GM23338 (cell line): ENCODE data around the gene DOCK2.

Source experiments
- CREB1 ChIP-seq: fragments of 250-450 bp; sonication (Bioruptor Pico); IDR thresholded peaks from 2 replicates; pipeline ENCODE4 v1.5.0; 2020; ENCODE audit warnings: low read depth, mild to moderate bottlenecking, moderate library complexity
- CTCF ChIP-seq, 2 experiments: fragments of 200-600 bp in 1 of 2; sonication (generic) in 1 of 2; conservative IDR thresholded peaks; 2 replicates each; pipeline versions ENCODE4 v1.5.1 to v1.6.1; 2016 to 2017; ENCODE audit warnings: antibody characterized with exemption in 2 of 2, low read depth in 2 of 2, mild to moderate bottlenecking in 2 of 2, moderate library complexity in 1 of 2
- ETS1 ChIP-seq: IDR thresholded peaks from 2 replicates; pipeline ENCODE4 v1.6.1; 2016; ENCODE audit warnings: antibody characterized with exemption
- EZH2 ChIP-seq: fragments of 200-600 bp; sonication (generic); IDR thresholded peaks from one replicate; pipeline ENCODE4 v1.8.0; 2017; ENCODE audit warnings: antibody characterized with exemption, mild to moderate bottlenecking, low read depth; ENCODE audit not compliant: unreplicated experiment
- EZH2phosphoT487 ChIP-seq: fragments of 200-600 bp; sonication (generic); IDR thresholded peaks from one replicate; pipeline ENCODE4 v1.8.1; 2018; ENCODE audit warnings: antibody characterized with exemption; ENCODE audit not compliant: unreplicated experiment
- JUNB ChIP-seq: IDR thresholded peaks from one replicate; pipeline ENCODE4 v1.6.1; 2016; ENCODE audit warnings: antibody characterized with exemption; ENCODE audit not compliant: unreplicated experiment
- POLR2AphosphoS5 ChIP-seq: IDR thresholded peaks from 2 replicates; pipeline ENCODE4 v1.6.1; 2016; ENCODE audit warnings: antibody characterized with exemption, low read depth
- REST ChIP-seq: IDR thresholded peaks from one replicate; pipeline ENCODE4 v1.6.1; 2018; ENCODE audit warnings: antibody characterized with exemption; ENCODE audit not compliant: unreplicated experiment
- ZNF114 ChIP-seq: fragments of 250-450 bp; sonication (Bioruptor Pico); IDR thresholded peaks from 2 replicates; pipeline ENCODE4 v1.5.0; 2020; ENCODE audit warnings: mild to moderate bottlenecking, moderate library complexity
- ZNF331 ChIP-seq: fragments of 250-450 bp; sonication (Bioruptor Pico); IDR thresholded peaks from 2 replicates; pipeline ENCODE4 v1.5.0; 2020; ENCODE audit warnings: low read depth, mild to moderate bottlenecking, moderate library complexity
- ZNF462 ChIP-seq: fragments of 250-450 bp; sonication (Bioruptor Pico); IDR thresholded peaks from 2 replicates; pipeline ENCODE4 v1.5.0; 2020; ENCODE audit warnings: mild to moderate bottlenecking, moderate library complexity

- TF ChIP-seq CTCF (conservative IDR thresholded peaks at IDR 0.05; ENCODE audit: low read depth in 2 of 2): no peak
- TF ChIP-seq JUNB: no peak
- no peak for TF ChIP-seq POLR2AphosphoS5
- no peak for TF ChIP-seq EZH2
- no peak for TF ChIP-seq REST
- TF ChIP-seq EZH2phosphoT487: no peak
- no peak for TF ChIP-seq ETS1
- no peak for TF ChIP-seq CREB1 (CRISPR knock-in tag)
- no peak for TF ChIP-seq ZNF462 (CRISPR knock-in tag)
- TF ChIP-seq ZNF114 (CRISPR knock-in tag): no peak
- no peak for TF ChIP-seq ZNF331 (CRISPR knock-in tag)
Measured at GRCh38 chr5:169804861-169805260, 167.8 kb downstream of the DOCK2 start.
